HepG2 (cell line): ENCODE measurements around the gene SMLR1. TPM values are rescaled to one million over a fixed set of nuclear protein-coding genes. Genes with fewer than 3 reads are reported as not detected.

Experiments used
- BCL6 ChIP-seq: IDR thresholded peaks from 2 replicates; pipeline ENCODE4 v1.6.1; 2016; ENCODE audit warnings: missing genetic modification reagents, missing compliant biosample characterization
- ETV5 ChIP-seq: IDR thresholded peaks from 2 replicates; pipeline ENCODE4 v1.6.1; 2018; ENCODE audit warnings: missing biosample characterization, missing genetic modification reagents, inconsistent platforms, borderline replicate concordance
- FOSL1 ChIP-seq: sonication (generic); formaldehyde crosslinking; IDR thresholded peaks from 2 replicates; pipeline ENCODE4 v1.9.0; 2021; ENCODE audit warnings: missing genetic modification reagents, borderline replicate concordance
- FOXA3 ChIP-seq: IDR thresholded peaks from 2 replicates; pipeline ENCODE4 v1.6.1; 2016; ENCODE audit warnings: missing genetic modification reagents, missing compliant biosample characterization
- HDAC1 ChIP-seq: sonication (generic); formaldehyde crosslinking; IDR thresholded peaks from 2 replicates; pipeline ENCODE4 v1.5.1; 2020; ENCODE audit warnings: mild to moderate bottlenecking, missing genetic modification reagents
- MIER3 ChIP-seq: IDR thresholded peaks from 2 replicates; pipeline ENCODE4 v1.6.1; 2016; ENCODE audit warnings: missing compliant biosample characterization, borderline replicate concordance
- NFE2L1 ChIP-seq: sonication (generic); formaldehyde crosslinking; IDR thresholded peaks from 2 replicates; pipeline ENCODE4 v1.4.0; 2020; ENCODE audit warnings: missing genetic modification reagents, mild to moderate bottlenecking, borderline replicate concordance
- RXRA ChIP-seq: sonication (generic); formaldehyde crosslinking; IDR thresholded peaks from 2 replicates; pipeline ENCODE4 v1.5.1; 2020; ENCODE audit warnings: missing genetic modification reagents
- SMAD9 ChIP-seq: sonication (generic); formaldehyde crosslinking; IDR thresholded peaks from 2 replicates; pipeline ENCODE4 v1.5.1; 2020; ENCODE audit warnings: mild to moderate bottlenecking, missing genetic modification reagents
- YY1 ChIP-seq: IDR thresholded peaks from 2 replicates; pipeline ENCODE4 v1.6.1; 2011; ENCODE audit warnings: low read length, low read depth, moderate library complexity, mild to moderate bottlenecking; ENCODE audit not compliant: insufficient read depth, insufficient replicate concordance
- ZNF788 ChIP-seq: sonication (generic); formaldehyde crosslinking; IDR thresholded peaks from 2 replicates; pipeline ENCODE4 v1.5.0; 2020; ENCODE audit warnings: mild to moderate bottlenecking, missing genetic modification reagents, borderline replicate concordance
- polyA plus RNA-seq, 8 experiments: library from polyadenylated mRNA; depleted of rRNA in 3 of 8; stranded (reverse) in 7 of 8; unstranded in 1 of 8; fragments of >200 nt; fragmentation: Illumina TruSeq in 4 of 8; extraction: Trizol in 4 of 8; gene quantifications; 2 replicates each; pipeline versions ENCODE4 v1.2.1 to v1.2.3, GENCODE V29; 2011 to 2016; ENCODE audit warnings: low read depth in 4 of 8, missing spikeins in 1 of 8, mixed read lengths in 1 of 8; ENCODE audit not compliant: insufficient read depth in 1 of 8
- total RNA-seq, 5 experiments: library from RNA; depleted of rRNA; stranded (reverse); fragments of >200 nt; fragmentation: Illumina TruSeq; extraction: Trizol; gene quantifications; 2 replicates each; pipeline ENCODE4 v1.2.3, GENCODE V29; 2016; ENCODE audit warnings: low read depth in 1 of 5
- TF ChIP-seq, protein P1 (sequence below): sonication (generic); formaldehyde crosslinking; IDR thresholded peaks from 2 replicates; pipeline ENCODE4 v1.4.0; 2020; ENCODE audit warnings: mild to moderate bottlenecking, missing genetic modification reagents, borderline replicate concordance
- TF ChIP-seq, protein P2 (sequence below): sonication (generic); formaldehyde crosslinking; IDR thresholded peaks from 2 replicates; pipeline ENCODE4 v1.4.0; 2020; ENCODE audit warnings: mild to moderate bottlenecking, missing genetic modification reagents
- TF ChIP-seq, protein P3 (sequence below): sonication (generic); formaldehyde crosslinking; IDR thresholded peaks from 2 replicates; pipeline ENCODE4 v1.4.0; 2020; ENCODE audit warnings: low read depth, mild to moderate bottlenecking, missing genetic modification reagents
- TF ChIP-seq, protein P4 (sequence below): sonication (generic); formaldehyde crosslinking; IDR thresholded peaks from 2 replicates; pipeline ENCODE4 v1.5.1; 2020; ENCODE audit warnings: missing genetic modification reagents, mild to moderate bottlenecking, borderline replicate concordance
- TF ChIP-seq, protein P5 (sequence below): sonication (generic); formaldehyde crosslinking; IDR thresholded peaks from 2 replicates; pipeline ENCODE4 v1.9.0; 2022; ENCODE audit warnings: low read depth, missing genetic modification reagents
- TF ChIP-seq, protein P6 (sequence below): sonication (generic); formaldehyde crosslinking; IDR thresholded peaks from 2 replicates; pipeline ENCODE4 v1.4.0; 2020; ENCODE audit warnings: missing genetic modification reagents

The SMLR1 gene
- total and polyA plus RNA-seq, 2 of the 13 experiments (the other 11 are each of a cell fraction or from before 2014, with no cell fraction given), result 41.8 to 104 TPM

DNA sequence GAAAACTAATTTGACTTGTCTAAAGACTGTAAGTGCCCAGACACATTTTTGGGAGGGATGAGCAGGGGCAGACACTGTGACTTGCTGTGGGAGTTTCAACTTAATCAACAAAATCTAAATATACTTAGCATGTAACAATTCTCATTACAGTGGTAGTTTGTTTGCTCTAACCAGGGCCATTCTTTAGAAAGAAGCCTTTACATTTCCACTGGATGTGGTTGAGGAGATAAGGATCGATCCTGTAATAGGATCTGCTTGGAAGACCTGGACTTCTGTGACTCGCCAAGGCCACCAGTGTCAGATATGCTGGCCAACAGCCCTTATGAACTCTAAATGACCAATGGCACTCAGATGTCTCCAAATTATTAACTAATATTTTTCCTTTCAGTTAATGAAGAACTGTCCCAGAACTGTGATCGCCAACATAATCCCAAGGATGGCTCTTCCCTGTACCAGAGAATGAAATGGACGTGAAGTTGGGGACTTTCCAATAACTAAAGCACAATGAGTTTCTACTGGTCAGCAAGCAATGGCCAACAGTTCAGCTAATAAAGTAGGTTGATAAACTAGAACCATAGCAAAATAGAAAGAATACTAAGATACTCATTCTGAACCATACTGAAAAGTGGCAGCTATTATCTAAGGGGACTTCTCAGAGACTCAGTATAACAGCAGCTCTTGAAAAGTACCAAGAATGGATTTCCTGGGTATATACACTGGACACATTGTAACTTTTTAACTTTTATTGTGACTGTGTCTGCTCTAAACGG, 7.5 kb downstream of the SMLR1 start (continued):
- TF ChIP-seq RXRA (CRISPR knock-in tag) (no peak; the same call in 1 of the 2 replicates), SMAD9 (no peak), ETV5 (CRISPR knock-in tag) (peak; percentile 43; the same call in 1 of the 2 replicates), BCL6 (peak; percentile 71), MIER3 (no peak; the same call in 1 of the 2 replicates), HDAC1 (CRISPR knock-in tag) (no peak; the same call in 1 of the 2 replicates), ZNF788 (CRISPR knock-in tag) (no peak; the same call in 1 of the 2 replicates), NFE2L1 (no peak), FOSL1 (CRISPR knock-in tag) (no peak), FOXA3 (CRISPR knock-in tag) (peak; percentile 56; the same call in 1 of the 2 replicates), YY1 (no peak)
- TF ChIP-seq, protein P1, sequence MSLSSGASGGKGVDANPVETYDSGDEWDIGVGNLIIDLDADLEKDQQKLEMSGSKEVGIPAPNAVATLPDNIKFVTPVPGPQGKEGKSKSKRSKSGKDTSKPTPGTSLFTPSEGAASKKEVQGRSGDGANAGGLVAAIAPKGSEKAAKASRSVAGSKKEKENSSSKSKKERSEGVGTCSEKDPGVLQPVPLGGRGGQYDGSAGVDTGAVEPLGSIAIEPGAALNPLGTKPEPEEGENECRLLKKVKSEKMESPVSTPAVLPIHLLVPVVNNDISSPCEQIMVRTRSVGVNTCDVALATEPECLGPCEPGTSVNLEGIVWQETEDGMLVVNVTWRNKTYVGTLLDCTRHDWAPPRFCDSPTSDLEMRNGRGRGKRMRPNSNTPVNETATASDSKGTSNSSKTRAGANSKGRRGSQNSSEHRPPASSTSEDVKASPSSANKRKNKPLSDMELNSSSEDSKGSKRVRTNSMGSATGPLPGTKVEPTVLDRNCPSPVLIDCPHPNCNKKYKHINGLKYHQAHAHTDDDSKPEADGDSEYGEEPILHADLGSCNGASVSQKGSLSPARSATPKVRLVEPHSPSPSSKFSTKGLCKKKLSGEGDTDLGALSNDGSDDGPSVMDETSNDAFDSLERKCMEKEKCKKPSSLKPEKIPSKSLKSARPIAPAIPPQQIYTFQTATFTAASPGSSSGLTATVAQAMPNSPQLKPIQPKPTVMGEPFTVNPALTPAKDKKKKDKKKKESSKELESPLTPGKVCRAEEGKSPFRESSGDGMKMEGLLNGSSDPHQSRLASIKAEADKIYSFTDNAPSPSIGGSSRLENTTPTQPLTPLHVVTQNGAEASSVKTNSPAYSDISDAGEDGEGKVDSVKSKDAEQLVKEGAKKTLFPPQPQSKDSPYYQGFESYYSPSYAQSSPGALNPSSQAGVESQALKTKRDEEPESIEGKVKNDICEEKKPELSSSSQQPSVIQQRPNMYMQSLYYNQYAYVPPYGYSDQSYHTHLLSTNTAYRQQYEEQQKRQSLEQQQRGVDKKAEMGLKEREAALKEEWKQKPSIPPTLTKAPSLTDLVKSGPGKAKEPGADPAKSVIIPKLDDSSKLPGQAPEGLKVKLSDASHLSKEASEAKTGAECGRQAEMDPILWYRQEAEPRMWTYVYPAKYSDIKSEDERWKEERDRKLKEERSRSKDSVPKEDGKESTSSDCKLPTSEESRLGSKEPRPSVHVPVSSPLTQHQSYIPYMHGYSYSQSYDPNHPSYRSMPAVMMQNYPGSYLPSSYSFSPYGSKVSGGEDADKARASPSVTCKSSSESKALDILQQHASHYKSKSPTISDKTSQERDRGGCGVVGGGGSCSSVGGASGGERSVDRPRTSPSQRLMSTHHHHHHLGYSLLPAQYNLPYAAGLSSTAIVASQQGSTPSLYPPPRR (CRISPR knock-in tag), result peak; percentile 74; the same call in 1 of the 2 replicates
- TF ChIP-seq, protein P2, sequence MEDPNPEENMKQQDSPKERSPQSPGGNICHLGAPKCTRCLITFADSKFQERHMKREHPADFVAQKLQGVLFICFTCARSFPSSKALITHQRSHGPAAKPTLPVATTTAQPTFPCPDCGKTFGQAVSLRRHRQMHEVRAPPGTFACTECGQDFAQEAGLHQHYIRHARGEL, result no peak
- TF ChIP-seq, protein P3, sequence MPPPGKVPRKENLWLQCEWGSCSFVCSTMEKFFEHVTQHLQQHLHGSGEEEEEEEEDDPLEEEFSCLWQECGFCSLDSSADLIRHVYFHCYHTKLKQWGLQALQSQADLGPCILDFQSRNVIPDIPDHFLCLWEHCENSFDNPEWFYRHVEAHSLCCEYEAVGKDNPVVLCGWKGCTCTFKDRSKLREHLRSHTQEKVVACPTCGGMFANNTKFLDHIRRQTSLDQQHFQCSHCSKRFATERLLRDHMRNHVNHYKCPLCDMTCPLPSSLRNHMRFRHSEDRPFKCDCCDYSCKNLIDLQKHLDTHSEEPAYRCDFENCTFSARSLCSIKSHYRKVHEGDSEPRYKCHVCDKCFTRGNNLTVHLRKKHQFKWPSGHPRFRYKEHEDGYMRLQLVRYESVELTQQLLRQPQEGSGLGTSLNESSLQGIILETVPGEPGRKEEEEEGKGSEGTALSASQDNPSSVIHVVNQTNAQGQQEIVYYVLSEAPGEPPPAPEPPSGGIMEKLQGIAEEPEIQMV (CRISPR knock-in tag), result peak; percentile 76; the same call in 1 of the 2 replicates
- TF ChIP-seq, protein P4, sequence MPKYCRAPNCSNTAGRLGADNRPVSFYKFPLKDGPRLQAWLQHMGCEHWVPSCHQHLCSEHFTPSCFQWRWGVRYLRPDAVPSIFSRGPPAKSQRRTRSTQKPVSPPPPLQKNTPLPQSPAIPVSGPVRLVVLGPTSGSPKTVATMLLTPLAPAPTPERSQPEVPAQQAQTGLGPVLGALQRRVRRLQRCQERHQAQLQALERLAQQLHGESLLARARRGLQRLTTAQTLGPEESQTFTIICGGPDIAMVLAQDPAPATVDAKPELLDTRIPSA, result 0 out of 2 replicates have a peak, but pooled peaks have one; percentile 44
- TF ChIP-seq, protein P5, sequence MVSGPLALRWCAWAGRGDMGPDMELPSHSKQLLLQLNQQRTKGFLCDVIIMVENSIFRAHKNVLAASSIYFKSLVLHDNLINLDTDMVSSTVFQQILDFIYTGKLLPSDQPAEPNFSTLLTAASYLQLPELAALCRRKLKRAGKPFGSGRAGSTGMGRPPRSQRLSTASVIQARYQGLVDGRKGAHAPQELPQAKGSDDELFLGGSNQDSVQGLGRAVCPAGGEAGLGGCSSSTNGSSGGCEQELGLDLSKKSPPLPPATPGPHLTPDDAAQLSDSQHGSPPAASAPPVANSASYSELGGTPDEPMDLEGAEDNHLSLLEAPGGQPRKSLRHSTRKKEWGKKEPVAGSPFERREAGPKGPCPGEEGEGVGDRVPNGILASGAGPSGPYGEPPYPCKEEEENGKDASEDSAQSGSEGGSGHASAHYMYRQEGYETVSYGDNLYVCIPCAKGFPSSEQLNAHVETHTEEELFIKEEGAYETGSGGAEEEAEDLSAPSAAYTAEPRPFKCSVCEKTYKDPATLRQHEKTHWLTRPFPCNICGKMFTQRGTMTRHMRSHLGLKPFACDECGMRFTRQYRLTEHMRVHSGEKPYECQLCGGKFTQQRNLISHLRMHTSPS (CRISPR knock-in tag), result no peak
- TF ChIP-seq, protein P6, sequence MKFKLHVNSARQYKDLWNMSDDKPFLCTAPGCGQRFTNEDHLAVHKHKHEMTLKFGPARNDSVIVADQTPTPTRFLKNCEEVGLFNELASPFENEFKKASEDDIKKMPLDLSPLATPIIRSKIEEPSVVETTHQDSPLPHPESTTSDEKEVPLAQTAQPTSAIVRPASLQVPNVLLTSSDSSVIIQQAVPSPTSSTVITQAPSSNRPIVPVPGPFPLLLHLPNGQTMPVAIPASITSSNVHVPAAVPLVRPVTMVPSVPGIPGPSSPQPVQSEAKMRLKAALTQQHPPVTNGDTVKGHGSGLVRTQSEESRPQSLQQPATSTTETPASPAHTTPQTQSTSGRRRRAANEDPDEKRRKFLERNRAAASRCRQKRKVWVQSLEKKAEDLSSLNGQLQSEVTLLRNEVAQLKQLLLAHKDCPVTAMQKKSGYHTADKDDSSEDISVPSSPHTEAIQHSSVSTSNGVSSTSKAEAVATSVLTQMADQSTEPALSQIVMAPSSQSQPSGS (CRISPR knock-in tag), result peak; percentile 31; the same call in 1 of the 2 replicates
